GM12878 (cell line): ENCODE data around the gene CNTNAP5. TPM values are rescaled to one million over a fixed set of nuclear protein-coding genes. Genes with fewer than 3 reads are reported as not detected.

ENCODE experiments used
- ATAC-seq: fragments of 200-7000 bp; cut with Tn5 transposase; 3 replicates; pipeline ENCODE4 v1.9.1; 2020; ENCODE audit warnings: mild to moderate bottlenecking, moderate library complexity
- BruUV-seq: library from RNA; stranded (reverse); fragments of 400-500 nt; replicated peaks from 2 replicates; lab custom pipeline; 2021; lab: Mats Ljungman, UMichigan
- CTCF ChIA-PET: fragments of 300-600 bp; sonication (Branson Sonifier 250); formaldehyde crosslinking; extraction: SDS; loops from one replicate; lab custom pipeline; 2021; ENCODE audit warnings: inconsistent platforms; lab: Yijun Ruan, JAX
- POLR2A ChIA-PET: fragments of 350-600 bp; formaldehyde crosslinking; extraction: SDS; loops from one replicate; lab custom pipeline; 2021; ENCODE audit warnings: inconsistent platforms; lab: Charles Lee
- RAD21 ChIA-PET: fragments of 300-600 bp; sonication (Branson Sonifier 250); formaldehyde crosslinking; loops from one replicate; lab custom pipeline; 2023; ENCODE audit warnings: antibody characterized with exemption; ENCODE audit not compliant: unreplicated experiment; lab: Charles Lee
- SMC1A ChIA-PET: fragments of 300-600 bp; sonication (Branson Sonifier 250); formaldehyde crosslinking; loops from one replicate; lab custom pipeline; 2023; ENCODE audit not compliant: unreplicated experiment, uncharacterized antibody; lab: Charles Lee
- DNase-seq: peaks from one replicate; pipeline ENCODE4 v3.0.0-alpha.2; 2011; ENCODE audit warnings: low read depth, low spot score
- FAIRE-seq: peaks from 3 replicates; lab custom pipeline; 2011; peaks lifted over from hg19 to GRCh38; lab: Jason Lieb, UNC
- H2AFZ ChIP-seq: 2 replicates; pipeline ENCODE4 v1.6.0; 2011; ENCODE audit warnings: low read depth, low read length, control low read depth; ENCODE audit not compliant: control insufficient read depth
- H3K27ac ChIP-seq: 2 replicates; pipeline ENCODE4 v1.5.1; 2011; ENCODE audit warnings: control low read depth; ENCODE audit not compliant: control insufficient read depth, insufficient read depth
- H3K27me3 ChIP-seq, 2 experiments: replicated peaks in 1 of 2; 2 replicates each; pipeline versions ENCODE4 v1.6.0 to v1.6.1; 2011; ENCODE audit warnings: low read length in 1 of 2; ENCODE audit not compliant: control insufficient read depth in 2 of 2, insufficient read depth in 2 of 2
- H3K36me3 ChIP-seq, 2 experiments: 2 replicates each; pipeline ENCODE4 v1.5.1; 2011; ENCODE audit warnings: low read length in 1 of 2; ENCODE audit not compliant: control insufficient read depth in 2 of 2, insufficient read depth in 2 of 2
- H3K4me1 ChIP-seq: 2 replicates; pipeline ENCODE4 v1.6.1; 2011; ENCODE audit warnings: mild to moderate bottlenecking, low read length, moderate library complexity, mixed read lengths; ENCODE audit not compliant: control insufficient read depth, insufficient read depth
- H3K4me2 ChIP-seq: 2 replicates; pipeline ENCODE4 v1.6.0; 2011; ENCODE audit warnings: control low read depth; ENCODE audit not compliant: control insufficient read depth, insufficient read depth
- H3K4me3 ChIP-seq: fragments of 200-600 bp; sonication (generic); 2 replicates; pipeline ENCODE4 v1.5.1; 2016
- H3K79me2 ChIP-seq: 2 replicates; pipeline ENCODE4 v1.6.0; 2011; ENCODE audit warnings: low read length; ENCODE audit not compliant: control insufficient read depth, insufficient read depth
- H3K9ac ChIP-seq: 2 replicates; pipeline ENCODE4 v1.8.0; 2011; ENCODE audit warnings: low read length, control low read depth, mixed read lengths; ENCODE audit not compliant: control insufficient read depth, insufficient read depth
- H3K9me3 ChIP-seq: replicated peaks from 3 replicates; pipeline ENCODE4 v1.5.1; 2011; ENCODE audit warnings: mild to moderate bottlenecking, low read length; ENCODE audit not compliant: control insufficient read depth, insufficient read depth
- H4K20me1 ChIP-seq: 2 replicates; pipeline ENCODE4 v1.6.0; 2011; ENCODE audit not compliant: control insufficient read depth, insufficient read depth
- BCL3 ChIP-seq: IDR thresholded peaks from 2 replicates; pipeline ENCODE4 v1.6.1; 2011; ENCODE audit warnings: borderline replicate concordance, low read depth, mild to moderate bottlenecking, moderate library complexity, low read length; ENCODE audit not compliant: insufficient read depth, poor library complexity, severe bottlenecking
- HCFC1 ChIP-seq: fragments of 150-350 bp; IDR thresholded peaks from 2 replicates; pipeline ENCODE4 v1.6.1; 2014; ENCODE audit warnings: low read length
- JUND ChIP-seq: IDR thresholded peaks from 2 replicates; pipeline ENCODE4 v1.6.1; 2012; ENCODE audit warnings: low read depth, mild to moderate bottlenecking, low read length, improper control_type of control experiment, moderate library complexity
- NFIC ChIP-seq: IDR thresholded peaks from 2 replicates; pipeline ENCODE4 v1.6.1; 2012; ENCODE audit warnings: low read depth, mild to moderate bottlenecking, inconsistent platforms, low read length, moderate library complexity
- POLR2AphosphoS2 ChIP-seq: IDR thresholded peaks from 2 replicates; pipeline ENCODE4 v1.6.1; 2011; ENCODE audit warnings: low read depth, mild to moderate bottlenecking, low read length, improper control_type of control experiment, moderate library complexity
- POU2F2 ChIP-seq: IDR thresholded peaks from 3 replicates; pipeline ENCODE4 v1.6.1; 2011; ENCODE audit warnings: low read depth, mild to moderate bottlenecking, low read length, borderline replicate concordance
- RB1 ChIP-seq: fragments of 450-650 bp; formaldehyde crosslinking; IDR thresholded peaks from 2 replicates; pipeline ENCODE4 v1.6.1; 2017; ENCODE audit warnings: mild to moderate bottlenecking, borderline replicate concordance
- SREBF2 ChIP-seq: IDR thresholded peaks from 2 replicates; pipeline ENCODE4 v1.6.1; 2012; ENCODE audit warnings: mild to moderate bottlenecking, low read length
- TARDBP ChIP-seq: IDR thresholded peaks from 2 replicates; pipeline ENCODE4 v1.6.1; 2016; ENCODE audit warnings: borderline replicate concordance
- WGBS: methylation state at CpG from one replicate; pipeline ENCODE4 v1.1.6; 2016; ENCODE audit warnings: low lambda C conversion rate; ENCODE audit not compliant: insufficient replicate concordance, insufficient coverage; ENCODE audit errors: missing lambda C conversion rate; 5-methylcytosine and 5-hydroxymethylcytosine counted together
- in situ Hi-C: fragments of 300-500 bp; cut with MboI; formaldehyde crosslinking; loops from 9 replicates; pipeline ENCODE4 v1.14.3; 2018; ENCODE audit warnings: mixed read lengths
- intact Hi-C: fragments of 100-400 bp; cut with micrococcal nuclease; formaldehyde crosslinking; loops from one replicate; pipeline ENCODE4 v1.14.2; 2022; ENCODE audit not compliant: unreplicated experiment
- polyA plus RNA-seq, 11 experiments: library from polyadenylated mRNA; depleted of rRNA in 4 of 11; unstranded in 6 of 11; stranded (reverse) in 5 of 11; fragments of >200 nt; fragmentation: Nextera tagmentation in 4 of 11; fragmentation: Illumina TruSeq in 1 of 11; extraction: Ambion mirVana in 4 of 11; extraction: Trizol in 1 of 11; gene quantifications; 1 replicate in 1 of 11; 2 replicates in 10 of 11; pipeline versions ENCODE4 v1.2.1 to v1.2.3, GENCODE V29; 2011 to 2016; ENCODE audit warnings: inconsistent platforms in 2 of 11, missing spikeins in 2 of 11, low read depth in 1 of 11
- total RNA-seq, 4 experiments: library from RNA; depleted of rRNA in 3 of 4; stranded (reverse); fragments of >200 nt in 3 of 4; fragmentation: Illumina TruSeq in 1 of 4; extraction: Trizol in 1 of 4; gene quantifications; 2 replicates each; pipeline versions ENCODE4 v1.2.1 to v1.2.3, GENCODE V29; 2013 to 2021
- TF ChIP-seq, protein P1 (sequence below): IDR thresholded peaks from 2 replicates; pipeline ENCODE4 v1.6.1; 2012; ENCODE audit warnings: mild to moderate bottlenecking, low read depth, low read length
- TF ChIP-seq, protein P2 (sequence below): fragments of 450-650 bp; IDR thresholded peaks from 2 replicates; pipeline ENCODE4 v1.6.1; 2017; ENCODE audit warnings: mild to moderate bottlenecking, moderate library complexity
- TF ChIP-seq, protein P3 (sequence below): fragments of 450-650 bp; IDR thresholded peaks from 2 replicates; pipeline ENCODE4 v1.6.1; 2017; ENCODE audit warnings: mild to moderate bottlenecking, low read depth, inconsistent platforms; ENCODE audit not compliant: poor library complexity, severe bottlenecking

The CNTNAP5 gene
- total and polyA plus RNA-seq, 10 of the 15 experiments (the other 5 are each of a cell fraction or from before 2014, with no cell fraction given) = not detected

- no peaks in the 10 kb centered on the region for H4K20me1 ChIP-seq
- no peak for DNase-seq
- no peak overlapping the region for H3K9ac ChIP-seq
- no peak overlapping the region for H3K27ac ChIP-seq
- H3K4me1 ChIP-seq = no peaks in the 10 kb centered on the region
- no TSS peak for BruUV-seq
- H3K27me3 ChIP-seq = no peaks in the 10 kb centered on the region
- ChIA-PET RAD21 (no interaction called here), CTCF (no interaction called here), POLR2A (no interaction called here), SMC1A (no interaction called here)
- intact Hi-C loops = no loop called here
- no peak for FAIRE-seq
- in situ Hi-C loops = no loop called here
- 12% methylated on average over 5 of the region's 5 CpGs for WGBS
- ATAC-seq = no peak
- H3K79me2 ChIP-seq = no peaks in the 10 kb centered on the region
- no peak overlapping the region for H3K4me2 ChIP-seq
- no peak overlapping the region for H3K4me3 ChIP-seq
- no peak overlapping the region for H2AFZ ChIP-seq
- TF ChIP-seq NFIC (no peak), BCL3 (no peak), TARDBP (no peak), JUND (no peak), RB1 (no peak), POLR2AphosphoS2 (no peak), HCFC1 (no peak), POU2F2 (no peak), SREBF2 (no peak)
- TF ChIP-seq, protein P1, sequence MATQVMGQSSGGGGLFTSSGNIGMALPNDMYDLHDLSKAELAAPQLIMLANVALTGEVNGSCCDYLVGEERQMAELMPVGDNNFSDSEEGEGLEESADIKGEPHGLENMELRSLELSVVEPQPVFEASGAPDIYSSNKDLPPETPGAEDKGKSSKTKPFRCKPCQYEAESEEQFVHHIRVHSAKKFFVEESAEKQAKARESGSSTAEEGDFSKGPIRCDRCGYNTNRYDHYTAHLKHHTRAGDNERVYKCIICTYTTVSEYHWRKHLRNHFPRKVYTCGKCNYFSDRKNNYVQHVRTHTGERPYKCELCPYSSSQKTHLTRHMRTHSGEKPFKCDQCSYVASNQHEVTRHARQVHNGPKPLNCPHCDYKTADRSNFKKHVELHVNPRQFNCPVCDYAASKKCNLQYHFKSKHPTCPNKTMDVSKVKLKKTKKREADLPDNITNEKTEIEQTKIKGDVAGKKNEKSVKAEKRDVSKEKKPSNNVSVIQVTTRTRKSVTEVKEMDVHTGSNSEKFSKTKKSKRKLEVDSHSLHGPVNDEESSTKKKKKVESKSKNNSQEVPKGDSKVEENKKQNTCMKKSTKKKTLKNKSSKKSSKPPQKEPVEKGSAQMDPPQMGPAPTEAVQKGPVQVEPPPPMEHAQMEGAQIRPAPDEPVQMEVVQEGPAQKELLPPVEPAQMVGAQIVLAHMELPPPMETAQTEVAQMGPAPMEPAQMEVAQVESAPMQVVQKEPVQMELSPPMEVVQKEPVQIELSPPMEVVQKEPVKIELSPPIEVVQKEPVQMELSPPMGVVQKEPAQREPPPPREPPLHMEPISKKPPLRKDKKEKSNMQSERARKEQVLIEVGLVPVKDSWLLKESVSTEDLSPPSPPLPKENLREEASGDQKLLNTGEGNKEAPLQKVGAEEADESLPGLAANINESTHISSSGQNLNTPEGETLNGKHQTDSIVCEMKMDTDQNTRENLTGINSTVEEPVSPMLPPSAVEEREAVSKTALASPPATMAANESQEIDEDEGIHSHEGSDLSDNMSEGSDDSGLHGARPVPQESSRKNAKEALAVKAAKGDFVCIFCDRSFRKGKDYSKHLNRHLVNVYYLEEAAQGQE = no peak
- TF ChIP-seq, protein P2, sequence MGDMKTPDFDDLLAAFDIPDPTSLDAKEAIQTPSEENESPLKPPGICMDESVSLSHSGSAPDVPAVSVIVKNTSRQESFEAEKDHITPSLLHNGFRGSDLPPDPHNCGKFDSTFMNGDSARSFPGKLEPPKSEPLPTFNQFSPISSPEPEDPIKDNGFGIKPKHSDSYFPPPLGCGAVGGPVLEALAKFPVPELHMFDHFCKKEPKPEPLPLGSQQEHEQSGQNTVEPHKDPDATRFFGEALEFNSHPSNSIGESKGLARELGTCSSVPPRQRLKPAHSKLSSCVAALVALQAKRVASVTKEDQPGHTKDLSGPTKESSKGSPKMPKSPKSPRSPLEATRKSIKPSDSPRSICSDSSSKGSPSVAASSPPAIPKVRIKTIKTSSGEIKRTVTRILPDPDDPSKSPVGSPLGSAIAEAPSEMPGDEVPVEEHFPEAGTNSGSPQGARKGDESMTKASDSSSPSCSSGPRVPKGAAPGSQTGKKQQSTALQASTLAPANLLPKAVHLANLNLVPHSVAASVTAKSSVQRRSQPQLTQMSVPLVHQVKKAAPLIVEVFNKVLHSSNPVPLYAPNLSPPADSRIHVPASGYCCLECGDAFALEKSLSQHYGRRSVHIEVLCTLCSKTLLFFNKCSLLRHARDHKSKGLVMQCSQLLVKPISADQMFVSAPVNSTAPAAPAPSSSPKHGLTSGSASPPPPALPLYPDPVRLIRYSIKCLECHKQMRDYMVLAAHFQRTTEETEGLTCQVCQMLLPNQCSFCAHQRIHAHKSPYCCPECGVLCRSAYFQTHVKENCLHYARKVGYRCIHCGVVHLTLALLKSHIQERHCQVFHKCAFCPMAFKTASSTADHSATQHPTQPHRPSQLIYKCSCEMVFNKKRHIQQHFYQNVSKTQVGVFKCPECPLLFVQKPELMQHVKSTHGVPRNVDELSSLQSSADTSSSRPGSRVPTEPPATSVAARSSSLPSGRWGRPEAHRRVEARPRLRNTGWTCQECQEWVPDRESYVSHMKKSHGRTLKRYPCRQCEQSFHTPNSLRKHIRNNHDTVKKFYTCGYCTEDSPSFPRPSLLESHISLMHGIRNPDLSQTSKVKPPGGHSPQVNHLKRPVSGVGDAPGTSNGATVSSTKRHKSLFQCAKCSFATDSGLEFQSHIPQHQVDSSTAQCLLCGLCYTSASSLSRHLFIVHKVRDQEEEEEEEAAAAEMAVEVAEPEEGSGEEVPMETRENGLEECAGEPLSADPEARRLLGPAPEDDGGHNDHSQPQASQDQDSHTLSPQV = no peak
- TF ChIP-seq, protein P3, sequence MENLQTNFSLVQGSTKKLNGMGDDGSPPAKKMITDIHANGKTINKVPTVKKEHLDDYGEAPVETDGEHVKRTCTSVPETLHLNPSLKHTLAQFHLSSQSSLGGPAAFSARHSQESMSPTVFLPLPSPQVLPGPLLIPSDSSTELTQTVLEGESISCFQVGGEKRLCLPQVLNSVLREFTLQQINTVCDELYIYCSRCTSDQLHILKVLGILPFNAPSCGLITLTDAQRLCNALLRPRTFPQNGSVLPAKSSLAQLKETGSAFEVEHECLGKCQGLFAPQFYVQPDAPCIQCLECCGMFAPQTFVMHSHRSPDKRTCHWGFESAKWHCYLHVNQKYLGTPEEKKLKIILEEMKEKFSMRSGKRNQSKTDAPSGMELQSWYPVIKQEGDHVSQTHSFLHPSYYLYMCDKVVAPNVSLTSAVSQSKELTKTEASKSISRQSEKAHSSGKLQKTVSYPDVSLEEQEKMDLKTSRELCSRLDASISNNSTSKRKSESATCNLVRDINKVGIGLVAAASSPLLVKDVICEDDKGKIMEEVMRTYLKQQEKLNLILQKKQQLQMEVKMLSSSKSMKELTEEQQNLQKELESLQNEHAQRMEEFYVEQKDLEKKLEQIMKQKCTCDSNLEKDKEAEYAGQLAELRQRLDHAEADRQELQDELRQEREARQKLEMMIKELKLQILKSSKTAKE = no peak
- H3K9me3 ChIP-seq = no peaks in the 10 kb centered on the region
- H3K36me3 ChIP-seq = no peaks in the 10 kb centered on the region
Observed at GRCh38 chr2:124625561-124625960, 600.5 kb downstream of the CNTNAP5 start.
